H1 (cell line): ENCODE data around the gene OR10A6. TPM values are rescaled to one million over a fixed set of nuclear protein-coding genes. Genes with fewer than 3 reads are reported as not detected.

Source experiments
- CTCF ChIA-PET: fragments of 300-600 bp; sonication (Branson Sonifier 250); formaldehyde crosslinking; loops from one replicate; lab custom pipeline; 2021; ENCODE audit not compliant: partially characterized antibody; lab: Charles Lee
- POLR2A ChIA-PET: fragments of 300-600 bp; sonication (Branson Sonifier 250); formaldehyde crosslinking; loops from one replicate; lab custom pipeline; 2021; ENCODE audit warnings: inconsistent platforms; ENCODE audit not compliant: partially characterized antibody; lab: Charles Lee
- DNase-seq, 2 experiments: peaks; one replicate each; pipeline versions ENCODE4 v3.0.0 to v3.0.0-alpha.2; 2010 to 2022; ENCODE audit warnings: low spot score in 2 of 2, low read depth in 1 of 2, mixed read lengths in 1 of 2
- FAIRE-seq: peaks from 2 replicates; lab custom pipeline; 2011; peaks lifted over from hg19 to GRCh38; lab: Jason Lieb, UNC
- H2AFZ ChIP-seq: 2 replicates; pipeline ENCODE4 v1.8.1; 2012; ENCODE audit warnings: low read length, inconsistent platforms
- H2AK5ac ChIP-seq: 2 replicates; pipeline ENCODE4 v1.6.1; 2013; ENCODE audit warnings: low read depth, low read length
- H2BK120ac ChIP-seq: replicated peaks from 2 replicates; pipeline ENCODE3; 2013; ENCODE audit warnings: low read depth, low read length, inconsistent platforms
- H2BK12ac ChIP-seq: 2 replicates; pipeline ENCODE4 v1.6.1; 2013; ENCODE audit warnings: low read depth, low read length
- H2BK15ac ChIP-seq: 2 replicates; pipeline ENCODE4 v1.6.1; 2013; ENCODE audit warnings: low read length
- H2BK20ac ChIP-seq: 2 replicates; pipeline ENCODE4 v1.6.1; 2013; ENCODE audit warnings: low read length
- H2BK5ac ChIP-seq: 2 replicates; pipeline ENCODE4 v1.6.1; 2013; ENCODE audit warnings: low read depth, low read length
- H3K14ac ChIP-seq: 2 replicates; pipeline ENCODE4 v1.6.1; 2013; ENCODE audit warnings: inconsistent platforms; ENCODE audit not compliant: insufficient read length
- H3K18ac ChIP-seq: 2 replicates; pipeline ENCODE4 v1.6.1; 2013; ENCODE audit warnings: low read length; ENCODE audit errors: extremely low read depth
- H3K23ac ChIP-seq: 2 replicates; pipeline ENCODE4 v1.6.1; 2013; ENCODE audit warnings: inconsistent platforms; ENCODE audit not compliant: insufficient read length
- H3K23me2 ChIP-seq: 2 replicates; pipeline ENCODE4 v1.6.1; 2013; ENCODE audit warnings: low read depth, low read length
- H3K27ac ChIP-seq: 2 replicates; pipeline ENCODE4 v1.6.1; 2011; ENCODE audit warnings: low read depth, low read length, inconsistent platforms
- H3K27me3 ChIP-seq, 4 experiments: replicated peaks in 1 of 4; 1 replicate in 1 of 4; 2 replicates in 3 of 4; pipeline versions ENCODE4 v1.6.1 to v1.8.1; 2011 to 2013; ENCODE audit warnings: low read length in 3 of 4, mild to moderate bottlenecking in 3 of 4, inconsistent platforms in 2 of 4, mixed read lengths in 2 of 4, moderate library complexity in 1 of 4; ENCODE audit not compliant: control insufficient read depth in 3 of 4, insufficient read depth in 3 of 4; ENCODE audit errors: extremely low read depth in 1 of 4
- H3K36me3 ChIP-seq, 4 experiments: 2 replicates each; pipeline versions ENCODE4 v1.6.1 to v1.8.1; 2011 to 2013; ENCODE audit warnings: mild to moderate bottlenecking in 4 of 4, low read length in 3 of 4, moderate library complexity in 2 of 4, control low read depth in 1 of 4, inconsistent platforms in 1 of 4; ENCODE audit not compliant: insufficient read depth in 4 of 4, control insufficient read depth in 2 of 4
- H3K4ac ChIP-seq: replicated peaks from 2 replicates; pipeline ENCODE3; 2013; ENCODE audit warnings: low read length, low read depth, mixed read lengths, inconsistent platforms; ENCODE audit not compliant: insufficient read length
- H3K4me1 ChIP-seq, 4 experiments: replicated peaks in 1 of 4; 1 replicate in 1 of 4; 2 replicates in 3 of 4; pipeline versions ENCODE4 v1.6.1 to v1.8.1; 2011 to 2013; ENCODE audit warnings: low read length in 3 of 4, inconsistent platforms in 2 of 4, mixed read lengths in 1 of 4; ENCODE audit not compliant: insufficient read depth in 4 of 4, control insufficient read depth in 3 of 4
- H3K4me2 ChIP-seq, 2 experiments: 2 replicates each; pipeline versions ENCODE4 v1.6.1 to v1.8.1; 2011 to 2013; ENCODE audit warnings: low read depth in 2 of 2, low read length in 2 of 2, control low read depth in 1 of 2, inconsistent platforms in 1 of 2, mild to moderate bottlenecking in 1 of 2; ENCODE audit not compliant: insufficient read depth in 1 of 2
- H3K4me3 ChIP-seq, 4 experiments: fragments of 200-600, 300-600 bp in 1 of 4; sonication (generic), shearing (Covaris generic), sonication (Bioruptor Twin) in 1 of 4; 2 replicates each; pipeline versions ENCODE4 v1.5.1 to v1.8.1; 2011 to 2016; ENCODE audit warnings: low read length in 4 of 4, low read depth in 3 of 4, control low read depth in 2 of 4, inconsistent platforms in 2 of 4, mild to moderate bottlenecking in 2 of 4, mixed read lengths in 1 of 4, moderate library complexity in 1 of 4; ENCODE audit not compliant: insufficient read depth in 2 of 4; ENCODE audit errors: extremely low read depth in 1 of 4
- H3K56ac ChIP-seq: replicated peaks from 2 replicates; pipeline ENCODE3; 2013; ENCODE audit warnings: low read depth, mild to moderate bottlenecking, mixed read lengths, low read length, inconsistent platforms; ENCODE audit not compliant: insufficient read length
- H3K79me1 ChIP-seq: 2 replicates; pipeline ENCODE4 v1.6.1; 2013; ENCODE audit warnings: low read depth, low read length, control low read depth
- H3K79me2 ChIP-seq, 2 experiments: 2 replicates each; pipeline versions ENCODE4 v1.6.1 to v1.8.1; 2012 to 2013; ENCODE audit warnings: low read length in 2 of 2, mild to moderate bottlenecking in 2 of 2, inconsistent platforms in 1 of 2; ENCODE audit not compliant: insufficient read depth in 2 of 2, control insufficient read depth in 1 of 2
- H3K9ac ChIP-seq, 4 experiments: replicated peaks in 1 of 4; 1 replicate in 1 of 4; 2 replicates in 3 of 4; pipeline versions ENCODE4 v1.6.1 to v1.8.1; 2011 to 2013; ENCODE audit warnings: low read depth in 3 of 4, low read length in 3 of 4, control low read depth in 2 of 4, mild to moderate bottlenecking in 2 of 4, moderate library complexity in 2 of 4, inconsistent platforms in 1 of 4; ENCODE audit errors: extremely low read depth in 1 of 4
- H3K9me3 ChIP-seq, 2 experiments: 2 replicates each; pipeline versions ENCODE4 v1.6.1 to v1.8.1; 2012 to 2013; ENCODE audit warnings: mild to moderate bottlenecking in 2 of 2, moderate library complexity in 2 of 2, control low read depth in 1 of 2, inconsistent platforms in 1 of 2, low read depth in 1 of 2, low read length in 1 of 2, mixed read lengths in 1 of 2; ENCODE audit not compliant: insufficient read depth in 2 of 2
- H4K20me1 ChIP-seq, 2 experiments: replicated peaks in 1 of 2; 2 replicates each; pipeline versions ENCODE3 to v1.8.1; 2011 to 2013; ENCODE audit warnings: inconsistent platforms in 2 of 2, low read length in 2 of 2, mild to moderate bottlenecking in 1 of 2; ENCODE audit not compliant: insufficient read depth in 2 of 2, control insufficient read depth in 1 of 2
- H4K5ac ChIP-seq: 2 replicates; pipeline ENCODE4 v1.6.1; 2013; ENCODE audit warnings: low read length, low read depth, mixed read lengths, inconsistent platforms; ENCODE audit not compliant: insufficient read length
- H4K8ac ChIP-seq: 2 replicates; pipeline ENCODE4 v1.8.0; 2013; ENCODE audit warnings: mild to moderate bottlenecking, moderate library complexity, low read length, inconsistent platforms; ENCODE audit not compliant: insufficient read depth; ENCODE audit errors: extremely low read depth
- H4K91ac ChIP-seq: replicated peaks from 2 replicates; pipeline ENCODE3; 2013; ENCODE audit warnings: low read length, mixed read lengths, inconsistent platforms; ENCODE audit not compliant: insufficient read length
- BACH1 ChIP-seq: IDR thresholded peaks from 2 replicates; pipeline ENCODE4 v1.6.1; 2012; ENCODE audit warnings: low read length, improper control_type of control experiment
- BCL11A ChIP-seq, 2 experiments: IDR thresholded peaks; one replicate each; pipeline ENCODE4 v1.6.1; 2011; ENCODE audit warnings: low read depth in 2 of 2, low read length in 2 of 2, mild to moderate bottlenecking in 2 of 2
- CTBP2 ChIP-seq: IDR thresholded peaks from 2 replicates; pipeline ENCODE4 v1.7.0; 2011; ENCODE audit warnings: borderline replicate concordance, mild to moderate bottlenecking, moderate library complexity, mixed read lengths, low read length; ENCODE audit not compliant: insufficient read depth, insufficient read length
- GTF2F1 ChIP-seq: IDR thresholded peaks from 2 replicates; pipeline ENCODE4 v1.6.1; 2012; ENCODE audit warnings: low read depth, low read length, improper control_type of control experiment, borderline replicate concordance
- KDM4A ChIP-seq: IDR thresholded peaks from one replicate; pipeline ENCODE4 v1.7.1; 2012; ENCODE audit warnings: low read depth, mild to moderate bottlenecking, moderate library complexity, low read length, inconsistent platforms; ENCODE audit not compliant: severe bottlenecking
- PHF8 ChIP-seq: fragments of 200-600 bp; sonication (generic); conservative IDR thresholded peaks from 2 replicates; pipeline ENCODE4 v1.7.1; 2012; ENCODE audit warnings: low read depth, mild to moderate bottlenecking, inconsistent platforms, low read length, moderate library complexity
- SP4 ChIP-seq: IDR thresholded peaks from 2 replicates; pipeline ENCODE4 v1.6.1; 2012; ENCODE audit warnings: low read length, inconsistent platforms
- TAF1 ChIP-seq: IDR thresholded peaks from 2 replicates; pipeline ENCODE4 v1.6.1; 2011; ENCODE audit warnings: mild to moderate bottlenecking, low read depth, low read length
- TAF7 ChIP-seq: optimal IDR thresholded peaks from 2 replicates; pipeline ENCODE3; 2011; ENCODE audit warnings: low read depth, mild to moderate bottlenecking, inconsistent platforms, low read length, moderate library complexity, borderline replicate concordance
- YY1 ChIP-seq: IDR thresholded peaks from 2 replicates; pipeline ENCODE4 v1.6.1; 2011; ENCODE audit warnings: low read depth, mild to moderate bottlenecking, low read length
- polyA plus RNA-seq, 7 experiments: library from polyadenylated mRNA; depleted of rRNA in 3 of 7; stranded (reverse) in 5 of 7; unstranded in 2 of 7; fragments of >200 nt in 5 of 7; fragments of 200-250 nt in 2 of 7; gene quantifications; 1 replicate in 5 of 7; 2 replicates in 1 of 7; 4 replicates in 1 of 7; pipeline versions ENCODE4 v1.2.1 to v1.2.3, GENCODE V29; 2011 to 2013; ENCODE audit warnings: missing spikeins in 2 of 7, mixed read lengths in 2 of 7
- total RNA-seq: library from RNA; stranded (reverse); fragmentation: NEBNext Ultra II Directional; extraction: Animal tissue kit (Norgen Biotek cat#: 25700); gene quantifications from 2 replicates; pipeline ENCODE4 v1.2.1, GENCODE V29; 2021

The OR10A6 gene
- total and polyA plus RNA-seq, 2 of the 8 experiments (the other 6 are each of a cell fraction or from before 2014, with no cell fraction given), result not detected

DNA sequence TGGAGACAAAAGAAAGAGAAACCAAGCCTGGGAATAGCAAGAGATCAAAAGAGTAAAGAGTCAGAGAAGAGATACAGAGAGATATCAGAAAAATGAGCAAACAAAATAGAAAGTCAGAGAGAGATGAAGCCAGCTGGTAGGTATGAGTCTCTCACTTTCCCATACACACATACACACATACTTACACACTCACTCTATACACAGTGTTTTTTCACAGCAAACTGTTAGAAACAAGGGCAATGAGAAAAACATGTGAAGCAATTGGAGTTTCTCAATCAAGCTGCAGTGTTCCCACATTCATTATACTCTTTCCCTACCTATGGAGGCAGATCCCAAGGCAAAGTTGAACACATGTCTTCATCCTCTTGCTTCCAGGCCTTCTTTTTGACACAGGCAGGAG lies 36.8 kb upstream of the OR10A6 start:
- Histone ChIP-seq H3K4me3 (no peak overlapping the region), H3K23ac (no peak overlapping the region), H3K4ac (no peak overlapping the region), H3K56ac (no peak overlapping the region), H2AFZ (no peak overlapping the region), H2BK15ac (no peak overlapping the region), H4K20me1 (no peaks in the 10 kb centered on the region), H3K79me2 (no peaks in the 10 kb centered on the region), H4K91ac (no peak overlapping the region), H2BK20ac (no peak overlapping the region), H3K27me3 (no peaks in the 10 kb centered on the region), H3K9ac (no peak overlapping the region), H2BK12ac (no peak overlapping the region), H3K36me3 (no peaks in the 10 kb centered on the region), H4K8ac (no peak overlapping the region), H2BK5ac (no peak overlapping the region)
- no peak for FAIRE-seq
- CTCF ChIA-PET, result interaction anchor here (1.0 to 2.1 kb wide), 6 partner anchors 10 to 75 kb away, joined by 4 to 6 read pairs (median 5); partner anchors contain the start of gene EIF3F
- no peak for TF ChIP-seq KDM4A
- no peak for TF ChIP-seq GTF2F1
- TF ChIP-seq BACH1, result no peak
- no peak for TF ChIP-seq BCL11A (IDR thresholded peaks at IDR 0.05; ENCODE audit: low read depth in 2 of 2, low read length in 2 of 2)
- no peak for TF ChIP-seq TAF7
- no peak for TF ChIP-seq CTBP2
- no peak for TF ChIP-seq SP4
- no peak for TF ChIP-seq YY1
- TF ChIP-seq PHF8, result no peak
- TF ChIP-seq TAF1, result no peak
- TF ChIP-seq, all 59 proteins: peak for 0
- H3K14ac ChIP-seq, result no peak overlapping the region
- no peak overlapping the region for H2AK5ac ChIP-seq
- no peak overlapping the region for H2BK120ac ChIP-seq
- POLR2A ChIA-PET, result no interaction called here
- peaks cover 0 to 6% (median 3%) of the 10 kb centered on the region in 4 experiments; a peak in 2 of 7 replicates for H3K4me1 ChIP-seq
- H3K79me1 ChIP-seq, result no peaks in the 10 kb centered on the region
- H3K4me2 ChIP-seq, result no peak overlapping the region; a peak in 1 of 4 replicates
- H4K5ac ChIP-seq, result no peak overlapping the region
- H3K9me3 ChIP-seq, result no peaks in the 10 kb centered on the region
- H3K18ac ChIP-seq, result no peak overlapping the region
- H3K23me2 ChIP-seq, result no peaks in the 10 kb centered on the region
- no peak for DNase-seq
- no peak overlapping the region for H3K27ac ChIP-seq
